ENCODE results near the gene DCDC1. TPM values are rescaled to one million over a fixed set of nuclear protein-coding genes. Genes with fewer than 3 reads are reported as not detected.

DCDC1 gene
- total RNA-seq, 4 donors from 2014 or later: 0.26 to 8.0 (median 1.5) TPM

GRCh38 chr11:30902929-30903328 is 466.6 kb downstream of the DCDC1 start:
- H3K27me3 ChIP-seq: no peaks in the 10 kb centered on the region
- intact Hi-C loops (cut with DNase I; ENCODE audit: low total_unique reads): no loop called here
- peaks cover 0 to 2% of the 10 kb centered on the region in 2 donors for H3K36me3 ChIP-seq
- H3K9me3 ChIP-seq: no peaks in the 10 kb centered on the region
- no peak overlapping the region for H3K4me3 ChIP-seq
- no peak for DNase-seq
- TF ChIP-seq POLR2A (IDR thresholded peaks at IDR 0.05) (no peak), CTCF (IDR thresholded peaks at IDR 0.05) (no peak)
- H3K4me1 ChIP-seq: no peaks in the 10 kb centered on the region
- H3K27ac ChIP-seq: no peak overlapping the region

DNA sequence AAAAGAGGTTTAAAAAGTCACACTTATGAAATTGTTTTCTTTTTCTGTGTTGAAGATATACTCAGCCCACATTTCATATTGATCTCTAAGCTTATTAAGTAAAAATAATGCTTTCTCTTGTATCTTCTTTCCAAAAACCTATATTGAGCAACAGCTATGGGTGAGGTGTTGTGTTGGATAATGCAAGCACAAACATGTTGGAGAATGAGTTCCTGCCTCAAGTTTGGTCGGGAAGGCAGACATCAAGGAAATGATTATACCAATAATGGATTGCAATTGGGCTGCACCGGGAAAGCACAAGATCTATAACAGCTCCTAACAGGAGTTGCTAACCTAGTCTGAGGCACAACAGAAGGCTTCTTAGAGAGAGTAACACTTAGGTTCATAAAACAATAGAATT is 474.5 kb downstream of the DCDC1 start:
- DNase-seq: no peak
- Histone ChIP-seq H3K36me3 (no peaks in the 10 kb centered on the region), H3K4me1 (no peaks in the 10 kb centered on the region), H3K27me3 (no peaks in the 10 kb centered on the region), H3K27ac (no peak overlapping the region), H3K4me3 (no peak overlapping the region), H3K9me3 (no peaks in the 10 kb centered on the region)
- intact Hi-C loops (cut with DNase I; ENCODE audit: low total_unique reads): no loop called here
- TF ChIP-seq CTCF (IDR thresholded peaks at IDR 0.05) (no peak), POLR2A (IDR thresholded peaks at IDR 0.05) (no peak)

- intact Hi-C loops (cut with DNase I; ENCODE audit: low total_unique reads): no loop called here
- no peak for DNase-seq
- Histone ChIP-seq H3K4me3 (no peak overlapping the region), H3K36me3 (no peaks in the 10 kb centered on the region), H3K4me1 (no peaks in the 10 kb centered on the region), H3K27me3 (no peaks in the 10 kb centered on the region), H3K27ac (no peak overlapping the region), H3K9me3 (no peaks in the 10 kb centered on the region)
- TF ChIP-seq POLR2A (IDR thresholded peaks at IDR 0.05) (no peak), CTCF (IDR thresholded peaks at IDR 0.05) (no peak)
Measured at GRCh38 chr11:30893318-30893717, 476.2 kb downstream of the DCDC1 start.

- DNase-seq: no peak
- Histone ChIP-seq H3K4me1 (no peaks in the 10 kb centered on the region), H3K27me3 (no peaks in the 10 kb centered on the region), H3K9me3 (no peaks in the 10 kb centered on the region), H3K36me3 (no peaks in the 10 kb centered on the region), H3K27ac (no peak overlapping the region), H3K4me3 (no peak overlapping the region)
- no peak for TF ChIP-seq POLR2A (IDR thresholded peaks at IDR 0.05)
- no peak for TF ChIP-seq CTCF (IDR thresholded peaks at IDR 0.05)
- intact Hi-C loops (cut with DNase I; ENCODE audit: low total_unique reads): no loop called here
Measured at GRCh38 chr11:30889143-30889794, 480.3 kb downstream of the DCDC1 start.

- peaks cover 0 to 4% of the 10 kb centered on the region in 2 donors for H3K4me1 ChIP-seq
- intact Hi-C loops (cut with DNase I; ENCODE audit: low total_unique reads): no loop called here
- TF ChIP-seq POLR2A (IDR thresholded peaks at IDR 0.05) (no peak), CTCF (IDR thresholded peaks at IDR 0.05) (no peak)
Measured at GRCh38 chr11:30879322-30880005, 490.1 kb downstream of the DCDC1 start.

More at GRCh38 chr11:30879322-30880005, 490.1 kb downstream of the DCDC1 start:
- no peak for DNase-seq
- Histone ChIP-seq H3K4me3 (no peak overlapping the region), H3K27me3 (no peaks in the 10 kb centered on the region), H3K9me3 (no peaks in the 10 kb centered on the region), H3K36me3 (no peaks in the 10 kb centered on the region), H3K27ac (no peak overlapping the region)

Data from uterus (tissue), 4 donors.